GM10266 (cell line): ENCODE results near the gene MAJIN.
"Not testable (repeated sequence)": the region's sequence is repeated elsewhere in the genome, so short reads cannot be mapped to it uniquely, and the experiment has no call there.

Experiments used
- DNase-seq: peaks from one replicate; pipeline ENCODE4 v3.0.0; 2012; ENCODE audit errors: extremely low spot score
- CTCF ChIP-seq: IDR thresholded peaks from 2 replicates; pipeline ENCODE4 v1.5.1; 2012; ENCODE audit warnings: mild to moderate bottlenecking, low read depth; ENCODE audit not compliant: control insufficient read depth, insufficient read depth; ENCODE audit errors: missing control alignments

The MAJIN gene

GRCh38 chr11:64990222-64990923, 18.5 kb upstream of the MAJIN start:
- no peak for TF ChIP-seq CTCF
- no peak for DNase-seq

GRCh38 chr11:64989416-64989815, 17.5 kb upstream of the MAJIN start:
- DNase-seq, result no peak
- no peak for TF ChIP-seq CTCF

- TF ChIP-seq CTCF, result no peak
Measured at GRCh38 chr11:64987998-64988854, 16.3 kb upstream of the MAJIN start.

GRCh38 chr11:64983339-64983738, 11.4 kb upstream of the MAJIN start:
- not testable (repeated sequence) for DNase-seq

More at GRCh38 chr11:64987998-64988854, 16.3 kb upstream of the MAJIN start:
- no peak for DNase-seq

GRCh38 chr11:64976651-64977050, 4.7 kb upstream of the MAJIN start:
- no peak for TF ChIP-seq CTCF
- no peak for DNase-seq

GRCh38 chr11:64974124-64974523, 2.2 kb upstream of the MAJIN start:
- no peak for DNase-seq
- no peak for TF ChIP-seq CTCF

- no peak for DNase-seq
Measured at GRCh38 chr11:64970731-64971151, 1.2 kb downstream of the MAJIN start.

More at GRCh38 chr11:64970731-64971151, 1.2 kb downstream of the MAJIN start:
- no peak for TF ChIP-seq CTCF
